GM18526 (cell line): ENCODE results near the gene MPV17L2.

Experiments used
- POLR2A ChIP-seq: IDR thresholded peaks from 3 replicates; pipeline ENCODE4 v1.6.1; 2011; ENCODE audit not compliant: insufficient read length; ENCODE audit errors: extremely low read depth

The MPV17L2 gene

GRCh38 chr19:18156841-18157464 lies 36.1 kb upstream of the MPV17L2 start:
- no peak for TF ChIP-seq POLR2A

DNA sequence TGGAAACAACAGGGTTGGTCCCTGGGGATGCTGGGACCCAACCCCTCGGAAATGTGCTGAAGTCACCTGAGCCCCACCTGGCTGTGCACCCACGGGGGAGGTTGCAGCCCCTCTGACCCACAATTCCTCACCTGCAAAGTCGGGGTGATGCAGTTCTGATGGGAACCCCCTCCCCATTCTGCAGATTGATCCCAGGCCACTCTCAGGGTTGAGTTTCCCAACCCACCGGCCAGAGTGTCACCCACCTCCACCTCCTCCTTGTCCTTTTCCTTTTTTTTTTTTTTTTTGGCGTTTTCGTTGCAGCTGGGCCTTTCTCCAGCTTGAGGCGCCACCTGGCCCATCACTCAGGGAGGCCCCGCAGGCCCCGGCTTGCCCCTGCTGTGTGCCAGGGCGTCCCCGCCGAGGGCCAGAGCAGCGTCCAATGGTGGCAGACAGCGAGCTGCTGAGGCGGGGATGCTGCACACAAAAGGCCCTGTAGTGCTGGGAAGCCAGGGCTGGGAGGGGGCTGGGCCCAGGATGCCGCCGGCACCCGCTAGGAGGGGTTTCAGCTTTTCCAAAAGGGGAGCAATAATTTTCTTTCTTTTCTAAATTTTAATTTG lies 35.5 kb upstream of the MPV17L2 start:
- TF ChIP-seq POLR2A: no peak

DNA sequence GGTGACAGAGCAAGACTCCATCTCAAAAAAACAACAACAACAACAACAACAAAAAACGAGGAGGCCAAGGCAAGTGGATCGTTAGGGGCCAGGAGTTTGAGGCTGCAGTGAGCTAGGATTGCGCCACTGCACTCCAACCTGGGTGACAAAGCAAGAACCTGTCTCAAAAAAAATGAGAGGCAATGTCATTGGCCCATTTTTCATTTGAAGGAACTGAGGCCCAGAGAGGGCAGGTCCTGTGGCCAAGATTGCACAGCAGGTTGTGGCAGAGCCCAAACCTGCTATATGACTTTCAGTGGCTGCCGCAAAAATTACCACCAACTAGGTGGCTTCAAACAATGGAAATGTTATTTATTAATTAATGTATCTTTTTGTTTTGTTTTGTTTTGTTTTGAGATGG lies 34.6 kb upstream of the MPV17L2 start:
- no peak for TF ChIP-seq POLR2A

DNA sequence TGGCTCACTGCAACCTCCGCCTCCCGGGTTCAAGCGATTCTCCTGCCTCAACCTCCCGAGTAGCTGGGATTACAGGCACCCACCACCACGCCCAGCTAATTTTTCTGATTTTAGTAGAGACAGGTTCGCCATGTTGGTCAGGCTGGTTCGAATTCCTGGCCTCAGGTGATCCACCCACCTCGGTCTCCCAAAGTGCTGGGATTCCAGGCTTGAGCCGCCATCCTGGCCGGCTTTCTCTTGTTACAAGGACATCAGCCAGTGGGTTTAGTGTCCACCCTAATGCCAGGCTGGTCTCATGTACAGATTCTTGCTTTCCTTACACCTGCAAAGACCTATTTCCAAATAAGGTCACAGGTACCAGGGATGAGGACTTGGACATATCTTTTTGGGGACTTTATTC lies 33.2 kb upstream of the MPV17L2 start:
- no peak for TF ChIP-seq POLR2A

DNA sequence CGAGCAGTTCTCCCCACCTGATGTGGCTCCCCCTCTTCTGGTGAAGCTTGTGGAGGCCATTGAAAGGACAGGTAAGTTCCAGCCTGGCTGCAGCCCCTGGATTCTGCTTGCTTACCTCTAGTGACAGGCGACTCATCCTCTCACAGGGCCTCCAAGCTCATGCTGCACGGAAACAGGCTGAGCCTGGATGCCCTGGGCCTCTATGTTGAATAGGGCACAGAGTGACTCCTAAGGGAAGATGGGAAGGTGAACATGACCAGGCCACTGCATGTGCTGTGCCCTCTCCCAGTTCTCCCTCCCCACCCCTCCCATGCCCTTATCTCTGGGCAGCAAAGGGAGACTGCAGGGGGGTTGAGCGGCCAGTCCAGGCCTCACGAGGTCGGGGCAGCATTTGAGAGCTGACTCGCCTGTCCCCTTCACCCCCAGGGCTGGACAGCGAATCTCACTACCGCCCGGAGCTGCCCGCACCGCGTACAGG lies 32.5 kb upstream of the MPV17L2 start:
- no peak for TF ChIP-seq POLR2A

GRCh38 chr19:18160971-18161635 lies 31.9 kb upstream of the MPV17L2 start:
- peak; percentile 51 for TF ChIP-seq POLR2A

GRCh38 chr19:18161636-18162002 lies 31.4 kb upstream of the MPV17L2 start:
- no peak for TF ChIP-seq POLR2A

DNA sequence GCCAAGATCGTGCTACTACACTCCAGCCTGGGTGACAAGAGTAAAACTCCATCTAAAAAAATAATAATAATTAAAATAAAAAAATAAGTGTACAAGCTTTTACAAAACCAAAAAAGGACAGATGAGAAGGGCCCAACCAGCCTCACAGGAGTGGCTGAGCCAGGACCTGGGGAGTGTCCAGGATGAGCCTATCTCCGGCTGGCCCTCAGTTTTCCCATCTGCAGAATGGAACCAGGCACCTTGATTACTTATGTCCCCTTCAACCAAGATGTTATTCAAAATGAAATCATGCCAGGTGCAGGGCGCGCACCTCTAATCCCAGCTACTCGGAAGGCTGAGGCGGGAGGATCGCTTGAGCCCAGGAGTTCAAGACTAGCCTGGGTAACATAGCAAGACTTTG lies 28.9 kb upstream of the MPV17L2 start:
- no peak for TF ChIP-seq POLR2A

GRCh38 chr19:18165794-18166544 lies 27.0 kb upstream of the MPV17L2 start:
- no peak for TF ChIP-seq POLR2A

DNA sequence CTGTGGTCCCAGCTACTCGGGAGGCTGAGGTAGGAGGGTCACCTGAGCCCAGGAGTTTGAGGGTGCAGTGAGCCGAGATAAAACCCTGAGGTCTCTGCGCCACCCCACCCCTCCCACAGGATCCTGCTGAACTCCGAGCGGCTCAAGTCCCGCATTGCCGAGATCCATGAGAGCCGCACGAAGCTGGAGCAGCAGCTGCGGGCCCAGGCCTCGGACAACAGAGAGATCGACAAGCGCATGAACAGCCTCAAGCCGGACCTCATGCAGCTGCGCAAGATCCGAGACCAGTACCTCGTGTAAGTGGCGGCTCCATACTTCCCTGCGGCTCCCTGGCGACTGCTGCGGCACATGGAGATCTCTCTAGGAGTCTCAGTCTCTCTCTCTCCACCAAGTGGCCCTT lies 26.0 kb upstream of the MPV17L2 start:
- TF ChIP-seq POLR2A: no peak

DNA sequence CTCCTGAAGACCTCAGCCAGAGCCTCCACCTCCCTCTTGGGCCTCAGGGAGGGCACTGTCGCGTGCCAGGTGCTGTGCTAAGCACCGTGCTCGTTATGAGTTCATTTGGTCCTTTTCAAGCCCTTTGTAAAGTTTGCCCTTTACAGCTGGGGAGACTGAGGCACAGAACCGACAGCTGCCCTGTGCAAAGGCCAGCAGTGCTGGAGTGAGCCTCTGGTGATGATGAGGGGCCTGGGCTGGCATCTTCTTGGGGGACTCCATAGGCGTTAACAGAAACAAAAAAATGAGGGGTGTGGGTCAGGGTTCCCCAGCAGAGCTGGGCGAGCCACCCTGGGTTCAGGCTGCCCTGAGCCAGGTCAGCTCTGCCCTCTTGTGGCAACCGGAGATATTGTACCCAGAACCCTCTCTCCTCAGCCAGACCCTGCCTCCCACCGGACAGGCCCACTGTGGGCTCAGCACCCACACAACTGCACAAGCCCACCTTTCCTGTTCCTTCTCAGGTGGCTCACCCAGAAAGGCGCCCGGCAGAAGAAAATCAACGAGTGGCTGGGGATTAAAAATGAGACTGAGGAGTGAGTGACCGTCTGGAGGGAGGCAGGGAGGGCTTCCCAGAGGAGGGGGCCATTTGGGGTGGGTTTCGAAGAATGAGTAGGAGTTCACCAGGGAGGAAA lies 24.9 kb upstream of the MPV17L2 start:
- no peak for TF ChIP-seq POLR2A

DNA sequence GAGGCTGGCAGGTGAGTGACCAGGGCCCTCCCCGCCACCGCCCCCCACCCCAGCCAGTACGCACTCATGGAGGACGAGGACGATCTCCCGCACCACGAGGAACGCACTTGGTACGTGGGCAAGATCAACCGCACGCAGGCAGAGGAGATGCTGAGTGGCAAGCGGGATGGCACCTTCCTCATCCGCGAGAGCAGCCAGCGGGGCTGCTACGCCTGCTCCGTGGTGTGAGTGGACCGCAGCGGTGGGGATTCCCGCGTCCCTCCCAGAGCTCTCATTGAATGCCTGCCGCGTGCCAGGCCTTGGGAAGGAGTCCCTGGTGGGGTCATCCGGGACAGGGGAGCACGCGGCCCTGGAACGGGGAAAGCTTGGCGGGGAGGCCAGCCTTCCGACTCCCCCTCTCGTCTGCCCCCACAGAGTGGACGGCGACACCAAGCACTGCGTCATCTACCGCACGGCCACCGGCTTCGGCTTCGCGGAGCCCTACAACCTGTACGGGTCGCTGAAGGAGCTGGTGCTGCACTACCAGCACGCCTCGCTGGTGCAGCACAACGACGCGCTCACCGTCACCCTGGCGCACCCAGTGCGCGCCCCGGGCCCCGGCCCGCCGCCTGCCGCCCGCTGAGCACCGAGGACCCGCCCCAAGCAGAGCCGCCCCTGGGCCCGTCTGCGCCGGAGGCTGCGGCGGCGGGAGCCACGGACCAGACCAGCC lies 24.2 kb upstream of the MPV17L2 start:
- no peak for TF ChIP-seq POLR2A

DNA sequence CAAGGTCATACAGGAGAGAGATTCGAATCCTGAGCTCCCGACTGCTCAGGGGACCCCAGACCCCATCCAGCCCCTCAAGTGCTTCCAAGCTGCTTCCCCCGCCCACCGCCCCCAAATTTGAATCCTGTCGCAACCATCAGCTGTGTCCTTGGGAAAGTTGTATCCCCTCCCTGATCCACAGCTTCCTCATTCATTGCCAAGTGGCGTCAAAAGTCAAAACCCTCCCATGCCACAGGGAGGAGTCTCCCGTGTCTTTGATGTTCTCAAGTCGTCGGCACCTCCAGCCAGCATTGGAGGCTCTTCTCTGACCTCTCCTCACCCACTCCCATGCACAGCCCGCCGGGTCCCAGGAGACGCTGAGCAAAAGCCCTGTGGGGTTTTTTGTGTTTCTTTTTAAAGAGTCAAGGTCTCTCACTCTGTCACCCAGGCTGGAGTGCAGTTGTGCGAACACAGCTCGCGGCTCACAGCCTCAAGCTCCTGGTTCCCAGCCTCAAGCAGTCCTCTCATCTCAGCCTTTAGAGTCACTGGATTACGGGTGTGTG lies 22.2 kb upstream of the MPV17L2 start:
- no peak for TF ChIP-seq POLR2A

DNA sequence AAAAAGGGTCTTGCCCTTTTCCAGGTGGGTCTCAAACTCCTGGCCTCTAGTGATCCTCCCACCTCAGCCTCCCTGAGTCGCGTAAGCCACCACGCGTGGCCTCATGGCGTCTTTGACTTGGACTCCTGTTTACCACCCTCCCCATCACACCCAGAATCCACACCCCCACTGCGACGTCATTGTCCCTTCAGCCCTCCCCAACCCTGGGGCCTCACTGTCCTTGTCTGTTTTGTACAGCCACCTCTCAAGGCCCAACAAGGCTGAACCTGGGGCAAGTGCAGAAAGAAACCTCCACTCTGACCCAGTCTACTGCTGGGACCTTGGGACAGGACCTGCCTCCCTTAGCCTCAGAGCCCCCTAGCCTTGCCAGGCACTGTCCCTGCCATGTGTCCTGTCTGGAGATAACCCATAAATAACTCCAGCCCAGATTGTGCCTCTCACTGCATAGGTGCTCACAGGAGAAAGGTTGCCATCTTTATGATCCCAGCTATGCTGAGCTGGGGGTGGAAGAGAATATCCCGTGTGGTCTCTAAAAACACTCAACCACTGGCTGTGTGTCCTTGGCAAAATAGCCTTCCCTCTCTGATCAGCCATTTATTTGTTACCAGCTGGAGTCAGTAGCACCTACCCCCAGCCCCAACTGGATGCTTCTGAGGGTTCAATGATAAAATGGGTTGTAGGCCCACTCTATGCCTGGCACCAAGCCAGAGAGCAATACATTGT lies 21.3 kb upstream of the MPV17L2 start:
- TF ChIP-seq POLR2A: peak; percentile 18
